Activated naive CD8-positive, alpha-beta T cell treated with anti-CD3 and anti-CD28 coated beads, Interleukin-2, amount 50 U/mL, for 24 hours (primary cell): ENCODE results near the gene POLR2B.
A peak's percentile ranks its signal among the peaks of the same experiment; 100 is the strongest.

ENCODE experiments used
- ATAC-seq: fragments of 150-1000 bp; cut with Tn5 transposase; one replicate; pipeline ENCODE4 v1.10.0; 2021
- DNase-seq: peaks from one replicate; pipeline ENCODE4 v3.0.0; 2021
- H3K27ac Mint-ChIP-seq: one replicate; pipeline ENCODE4 v1.8.0; 2021; ENCODE audit warnings: mild to moderate bottlenecking, mixed read lengths
- H3K27me3 Mint-ChIP-seq: one replicate; pipeline ENCODE4 v1.8.0; 2021; ENCODE audit warnings: mixed read lengths
- H3K36me3 Mint-ChIP-seq: one replicate; pipeline ENCODE4 v1.8.0; 2021; ENCODE audit warnings: low read depth, mixed read lengths
- H3K4me1 Mint-ChIP-seq: one replicate; pipeline ENCODE4 v1.8.0; 2021; ENCODE audit warnings: mixed read lengths
- H3K4me3 Mint-ChIP-seq: one replicate; pipeline ENCODE4 v1.8.0; 2021; ENCODE audit warnings: mild to moderate bottlenecking, moderate library complexity, mixed read lengths
- H3K9me3 Mint-ChIP-seq: one replicate; pipeline ENCODE4 v1.8.0; 2021; ENCODE audit warnings: mixed read lengths

The POLR2B gene

DNA sequence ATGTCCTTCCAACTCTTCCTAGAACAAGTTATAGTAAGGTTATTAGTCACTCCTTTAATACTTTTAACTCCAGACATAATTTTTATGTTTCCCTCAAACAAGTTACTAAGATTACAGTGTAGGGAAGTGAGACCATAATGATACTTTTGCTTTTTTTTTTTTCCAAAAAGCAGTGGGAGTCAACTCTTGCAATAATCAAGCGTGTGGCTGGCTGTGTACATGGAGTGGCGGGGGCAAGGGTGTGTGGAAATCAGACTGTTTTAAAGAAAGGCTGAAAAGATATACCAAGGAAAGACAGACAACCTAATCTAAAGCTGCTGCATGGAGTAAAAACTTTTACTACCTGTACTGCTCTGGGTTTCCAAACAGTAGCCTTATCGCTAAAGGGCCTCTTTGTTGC, 5.4 kb upstream of the POLR2B start:
- Mint-ChIP-seq H3K4me3 (peak overlapping the region; percentile 100), H3K9me3 (peaks cover 11% of the 10 kb centered on the region), H3K36me3 (peaks cover 69% of the 10 kb centered on the region), H3K4me1 (peaks cover 57% of the 10 kb centered on the region), H3K27ac (peak overlapping the region; percentile 81), H3K27me3 (no peaks in the 10 kb centered on the region)
- DNase-seq (no peak), ATAC-seq (no peak)

DNA sequence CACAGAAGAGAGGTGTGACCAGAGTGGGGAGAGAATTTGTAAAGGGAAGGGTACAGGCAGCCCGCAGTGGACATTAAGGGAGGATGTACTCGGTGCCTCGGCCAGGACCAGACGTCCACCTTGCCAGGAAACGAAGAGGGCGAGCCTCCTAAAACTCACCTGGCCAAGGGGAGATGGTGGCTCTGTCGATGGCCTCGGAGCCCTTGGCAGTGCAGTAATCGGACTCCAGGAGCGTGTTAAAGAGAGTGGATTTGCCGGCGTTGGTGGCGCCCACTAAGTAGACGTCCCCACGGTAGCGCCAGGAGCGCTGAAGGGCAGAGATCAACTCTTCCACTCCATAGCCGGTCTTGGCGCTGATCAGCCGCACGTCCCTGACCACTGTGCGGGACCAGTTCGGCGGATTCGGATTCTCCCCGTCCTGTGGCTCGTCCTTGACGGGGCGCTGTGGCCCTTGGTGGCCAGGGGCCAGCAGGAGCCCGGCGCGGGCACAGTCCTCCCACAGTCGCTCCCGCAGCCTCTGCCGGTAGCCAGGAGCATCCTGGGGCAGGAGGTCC, 2.3 kb upstream of the POLR2B start:
- Mint-ChIP-seq H3K36me3 (peaks cover 64% of the 10 kb centered on the region), H3K4me1 (peaks cover 62% of the 10 kb centered on the region)

DNA sequence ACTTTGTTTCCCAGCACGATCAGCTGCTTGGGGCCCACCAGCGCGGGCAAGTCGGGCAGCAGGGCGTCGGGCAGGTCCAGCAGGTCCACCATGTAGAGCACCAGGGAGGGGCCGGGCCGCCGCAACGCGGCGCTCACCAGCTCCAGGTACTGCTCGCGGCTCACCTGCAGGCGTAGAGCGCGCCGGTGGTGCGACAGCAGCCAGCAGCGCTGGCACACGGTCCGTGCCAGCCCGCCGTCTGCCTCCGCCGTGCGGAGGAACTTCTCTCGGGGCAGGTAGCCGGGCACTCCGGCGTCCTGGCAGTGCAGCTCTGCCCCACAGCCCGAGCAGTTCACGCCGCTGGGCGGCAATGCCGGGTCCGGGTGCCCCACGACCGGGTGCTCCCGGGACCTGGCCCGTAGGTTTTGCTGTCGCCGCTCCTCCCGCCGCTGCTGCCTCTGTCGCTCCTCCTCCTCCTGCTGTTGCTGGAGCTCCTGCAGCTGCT, 1.8 kb upstream of the POLR2B start:
- Mint-ChIP-seq H3K4me3 (peak overlapping the region; percentile 100), H3K27me3 (peaks cover 2% of the 10 kb centered on the region), H3K36me3 (peaks cover 65% of the 10 kb centered on the region), H3K4me1 (peaks cover 62% of the 10 kb centered on the region), H3K9me3 (peaks cover 11% of the 10 kb centered on the region), H3K27ac (peak overlapping the region; percentile 99)
- peak; percentile 20 for ATAC-seq
- peak; percentile 48 for DNase-seq

More for the DNA sequence above, 2.3 kb upstream of the POLR2B start:
- H3K4me3 Mint-ChIP-seq = peak overlapping the region; percentile 100
- H3K27me3 Mint-ChIP-seq = peaks cover 2% of the 10 kb centered on the region
- peak; percentile 19 for DNase-seq
- peaks cover 11% of the 10 kb centered on the region for H3K9me3 Mint-ChIP-seq
- peak overlapping the region; percentile 78 for H3K27ac Mint-ChIP-seq
- ATAC-seq = no peak

DNA sequence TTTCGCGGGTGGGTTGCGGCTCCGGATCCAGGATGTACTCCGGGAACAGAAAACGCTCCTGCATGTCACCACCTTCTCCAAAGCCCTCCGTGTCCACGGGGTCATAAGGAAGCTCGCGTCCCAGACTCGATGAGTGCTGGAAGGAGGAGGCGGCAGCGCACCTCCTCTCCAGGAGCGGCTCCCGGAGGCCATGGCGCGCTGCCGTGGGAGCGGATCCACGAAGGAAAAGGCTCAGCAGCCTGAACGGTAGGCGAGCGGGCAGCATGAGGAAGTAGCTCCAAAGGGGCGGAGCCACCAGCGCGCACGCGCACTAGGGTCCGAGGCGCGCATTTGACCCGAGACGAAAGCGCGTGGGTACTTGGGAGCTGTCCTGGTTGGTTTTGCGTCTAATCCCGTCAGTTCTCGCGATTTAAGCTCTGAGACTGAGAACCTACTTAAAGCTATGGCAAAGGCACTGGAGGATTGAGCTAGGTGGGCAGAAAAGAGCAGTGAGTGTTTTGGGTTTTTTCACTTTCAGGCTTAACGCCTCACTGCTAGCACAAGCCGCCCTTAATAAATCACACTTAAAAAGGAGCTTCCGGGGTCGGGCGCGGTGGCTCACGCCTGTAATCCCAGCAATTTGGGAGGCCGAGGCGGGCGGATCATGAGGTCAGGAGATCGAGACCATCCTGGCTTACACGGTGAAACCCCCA, 1.2 kb upstream of the POLR2B start, which contains the start of gene NOA1:
NOA1 (minus strand) TSS at position 286 of the 692 bp plus-strand sequence; CDS start at position 265, 21 bp downstream.
- H3K27me3 Mint-ChIP-seq = peaks cover 2% of the 10 kb centered on the region
- peaks cover 11% of the 10 kb centered on the region for H3K9me3 Mint-ChIP-seq
- DNase-seq = peak; percentile 98
- peak; percentile 85 for ATAC-seq
- H3K4me1 Mint-ChIP-seq = peaks cover 61% of the 10 kb centered on the region
- peak within 1 kb of the TSS; percentile 100 for H3K4me3 Mint-ChIP-seq
- peaks cover 60% of the 10 kb centered on the region for H3K36me3 Mint-ChIP-seq
- H3K27ac Mint-ChIP-seq = peak within 1 kb of the TSS; percentile 99

DNA sequence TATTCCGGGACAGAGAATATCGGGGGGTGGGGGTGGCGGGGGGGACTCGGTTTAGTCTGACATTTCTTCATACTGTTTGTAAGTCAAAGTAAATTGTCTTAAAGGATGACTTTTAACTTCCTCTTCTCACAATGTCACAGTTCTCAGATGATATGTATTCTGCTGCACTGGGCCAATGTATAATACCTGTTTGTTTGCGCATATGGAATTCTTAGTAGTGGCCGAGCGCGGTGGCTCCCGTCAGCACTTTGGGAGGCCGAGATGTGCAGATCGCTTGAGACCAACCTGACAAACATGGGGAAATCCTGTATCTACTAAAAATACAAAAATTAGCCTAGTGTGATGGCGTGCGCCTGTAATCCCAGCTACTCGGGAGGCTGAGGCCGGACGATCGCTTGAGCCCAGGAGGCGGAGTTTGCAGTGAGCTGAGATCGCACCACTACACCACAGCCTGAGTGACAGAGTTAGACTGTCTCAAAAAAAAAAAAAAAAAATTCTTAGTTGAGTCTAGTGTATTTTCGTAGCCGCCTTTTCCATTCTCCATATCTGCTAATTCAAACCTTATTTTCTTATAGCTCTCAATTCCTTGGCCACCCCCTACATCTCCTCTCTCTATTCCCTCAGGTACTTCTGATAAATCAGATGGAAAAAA, 851 bp downstream of the POLR2B start:
- peak overlapping the region; percentile 99 for H3K27ac Mint-ChIP-seq
- H3K4me3 Mint-ChIP-seq = peak overlapping the region; percentile 100
- peaks cover 2% of the 10 kb centered on the region for H3K27me3 Mint-ChIP-seq
- DNase-seq (peak; percentile 58), ATAC-seq (no peak)
- peaks cover 59% of the 10 kb centered on the region for H3K4me1 Mint-ChIP-seq
- H3K36me3 Mint-ChIP-seq = peaks cover 49% of the 10 kb centered on the region
- H3K9me3 Mint-ChIP-seq = no peaks in the 10 kb centered on the region

DNA sequence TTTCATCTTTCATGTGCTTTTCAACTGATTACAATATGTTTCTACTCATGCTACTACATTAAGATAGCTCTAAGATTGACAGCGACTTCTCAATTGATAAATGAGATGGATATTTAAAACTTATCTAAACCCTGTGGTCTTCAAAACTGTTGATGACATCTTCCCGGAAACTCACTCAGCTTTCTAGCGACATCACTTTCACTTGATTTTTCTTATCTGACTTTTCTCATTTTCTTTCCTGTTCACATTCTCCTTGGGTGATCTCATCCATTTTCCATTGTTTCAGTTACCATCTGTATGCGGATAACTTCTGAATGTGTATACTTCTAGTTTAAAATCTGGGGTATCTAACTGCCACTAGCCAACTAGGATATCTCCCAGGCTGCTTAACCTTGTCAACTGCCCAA, 3.1 kb downstream of the POLR2B start:
- peak overlapping the region; percentile 100 for H3K4me3 Mint-ChIP-seq
- DNase-seq (no peak), ATAC-seq (no peak)
- peaks cover 49% of the 10 kb centered on the region for H3K4me1 Mint-ChIP-seq
- H3K27me3 Mint-ChIP-seq = peaks cover 2% of the 10 kb centered on the region
- peak overlapping the region; percentile 73 for H3K27ac Mint-ChIP-seq
- peaks cover 48% of the 10 kb centered on the region for H3K36me3 Mint-ChIP-seq
- H3K9me3 Mint-ChIP-seq = no peaks in the 10 kb centered on the region

DNA sequence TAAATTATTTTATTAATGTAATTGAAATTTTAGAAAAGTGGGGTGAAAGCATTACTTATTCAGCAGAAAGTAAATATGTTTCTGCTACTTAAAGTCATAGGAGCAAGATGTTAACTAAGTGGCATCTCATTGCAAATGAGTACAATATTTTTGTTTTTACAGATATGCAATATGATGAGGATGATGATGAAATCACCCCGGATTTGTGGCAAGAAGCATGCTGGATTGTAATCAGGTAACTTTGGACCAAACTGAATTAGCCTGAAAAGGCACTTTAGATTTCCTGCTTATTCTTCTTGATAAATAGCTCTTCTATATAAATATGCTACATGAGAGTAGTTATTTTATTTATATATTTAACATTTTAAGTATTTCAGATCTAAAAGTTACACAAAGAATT, 7.5 kb downstream of the POLR2B start:
- Mint-ChIP-seq H3K27ac (no peak overlapping the region), H3K36me3 (peaks cover 59% of the 10 kb centered on the region), H3K4me3 (no peak overlapping the region), H3K4me1 (peaks cover 52% of the 10 kb centered on the region), H3K9me3 (no peaks in the 10 kb centered on the region), H3K27me3 (no peaks in the 10 kb centered on the region)
- ATAC-seq (no peak), DNase-seq (no peak)

DNA sequence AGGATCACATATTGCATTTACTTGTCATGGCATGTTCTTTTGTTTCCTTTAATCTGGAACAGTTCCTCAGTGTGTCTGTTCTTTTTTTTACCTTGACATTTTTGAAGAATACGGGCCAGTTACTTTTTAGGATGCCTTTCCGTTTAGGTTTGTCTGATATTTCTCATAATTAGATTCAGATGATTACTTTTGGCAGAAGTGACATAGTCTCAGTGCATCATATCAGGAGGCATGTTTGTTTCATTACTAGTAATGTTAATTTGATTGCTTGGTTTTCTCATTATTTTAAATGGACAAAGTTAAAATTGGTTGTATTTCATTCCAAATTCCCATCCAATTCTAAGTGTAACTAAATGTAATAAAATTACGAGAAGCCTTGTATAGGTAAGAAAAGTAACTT, 8.3 kb downstream of the POLR2B start:
- DNase-seq (no peak), ATAC-seq (no peak)
- Mint-ChIP-seq H3K36me3 (peaks cover 59% of the 10 kb centered on the region), H3K27ac (no peak overlapping the region), H3K27me3 (no peaks in the 10 kb centered on the region), H3K4me1 (peaks cover 48% of the 10 kb centered on the region), H3K4me3 (no peak overlapping the region), H3K9me3 (no peaks in the 10 kb centered on the region)

DNA sequence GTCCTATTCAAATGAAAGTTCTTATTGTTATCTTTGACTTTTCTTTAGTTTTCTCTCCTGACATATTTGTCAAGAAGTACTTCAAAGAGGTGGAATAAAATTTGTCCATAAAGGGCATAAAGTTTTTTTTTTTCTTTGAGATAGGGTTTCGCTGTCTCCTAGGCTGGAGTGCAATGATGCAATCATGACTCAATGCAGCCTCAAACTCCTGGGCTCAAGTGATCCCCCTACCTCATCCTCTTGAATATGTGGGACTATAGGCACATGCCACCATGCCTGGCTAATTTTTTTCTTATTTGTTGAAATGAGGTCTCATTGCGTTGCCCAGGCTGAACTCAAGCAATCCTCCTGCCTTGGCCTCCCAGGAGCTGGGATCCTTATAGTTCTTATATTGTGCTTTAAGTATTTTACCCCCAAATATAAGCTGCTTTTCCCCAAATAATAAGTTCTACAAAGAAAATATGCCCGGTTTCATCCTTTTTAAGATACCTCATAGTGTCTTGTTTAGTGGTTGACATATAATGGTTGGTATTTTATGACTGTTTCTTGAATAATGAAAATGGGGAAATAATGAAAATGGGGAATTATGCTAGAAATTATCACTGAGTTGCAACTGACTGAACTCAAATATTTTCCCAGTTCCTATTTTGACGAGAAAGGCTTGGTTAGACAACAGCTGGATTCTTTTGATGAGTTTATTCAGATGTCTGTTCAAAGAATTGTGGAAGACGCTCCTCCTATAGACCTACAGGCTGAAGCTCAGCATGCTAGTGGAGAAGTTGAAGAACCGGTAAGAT, 11.6 kb downstream of the POLR2B start:
- Mint-ChIP-seq H3K4me3 (no peak overlapping the region), H3K27ac (peak overlapping the region; percentile 61), H3K27me3 (no peaks in the 10 kb centered on the region), H3K9me3 (no peaks in the 10 kb centered on the region), H3K4me1 (peaks cover 24% of the 10 kb centered on the region), H3K36me3 (peaks cover 69% of the 10 kb centered on the region)
- ATAC-seq = no peak
- DNase-seq = no peak

DNA sequence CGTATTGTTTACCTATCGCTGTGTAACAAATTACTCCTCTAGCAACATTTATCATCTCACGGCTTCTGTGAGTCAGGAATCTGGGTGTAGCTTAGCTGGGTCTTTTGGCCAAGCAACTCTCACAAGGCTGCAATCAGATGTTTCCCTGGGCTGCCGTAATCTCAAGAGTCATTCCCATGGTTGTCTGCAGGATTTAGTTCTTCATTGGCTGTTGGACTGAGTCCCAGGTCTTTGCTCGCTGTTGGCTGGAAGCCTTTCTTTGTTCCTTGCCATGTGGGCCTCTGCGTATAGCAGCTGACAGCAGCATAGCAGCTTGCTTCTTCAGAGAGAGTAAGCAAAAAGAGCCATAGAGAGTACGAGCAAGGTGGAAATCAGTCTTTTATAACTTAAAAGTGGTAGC, 16.8 kb downstream of the POLR2B start:
- DNase-seq (no peak), ATAC-seq (no peak)
- Mint-ChIP-seq H3K36me3 (peaks cover 70% of the 10 kb centered on the region), H3K4me1 (peaks cover 10% of the 10 kb centered on the region), H3K27ac (no peak overlapping the region), H3K27me3 (no peaks in the 10 kb centered on the region), H3K4me3 (no peak overlapping the region), H3K9me3 (no peaks in the 10 kb centered on the region)

DNA sequence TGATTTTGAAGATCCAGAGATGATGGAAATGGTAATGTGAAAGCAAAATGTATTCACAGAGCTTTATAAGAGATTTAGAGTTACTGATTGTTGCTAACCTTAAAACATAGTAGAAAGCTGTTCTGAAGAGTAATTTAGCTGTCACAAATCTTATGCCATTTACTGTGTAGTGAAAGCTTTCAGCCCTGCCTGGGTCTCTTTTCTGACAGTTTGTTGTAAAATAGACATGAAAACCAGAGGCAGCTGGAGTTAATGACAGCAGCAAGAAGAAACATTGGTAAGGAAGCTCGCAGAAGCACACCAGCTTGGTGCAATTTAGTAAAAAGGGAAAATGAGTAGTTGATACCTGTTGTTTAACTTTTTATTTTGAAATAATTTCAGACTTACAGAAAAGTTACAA, 21.1 kb downstream of the POLR2B start:
- Mint-ChIP-seq H3K27ac (no peak overlapping the region), H3K4me3 (no peak overlapping the region), H3K27me3 (no peaks in the 10 kb centered on the region), H3K9me3 (no peaks in the 10 kb centered on the region), H3K36me3 (peaks cover 58% of the 10 kb centered on the region), H3K4me1 (peaks cover 7% of the 10 kb centered on the region)
- no peak for DNase-seq
- no peak for ATAC-seq

DNA sequence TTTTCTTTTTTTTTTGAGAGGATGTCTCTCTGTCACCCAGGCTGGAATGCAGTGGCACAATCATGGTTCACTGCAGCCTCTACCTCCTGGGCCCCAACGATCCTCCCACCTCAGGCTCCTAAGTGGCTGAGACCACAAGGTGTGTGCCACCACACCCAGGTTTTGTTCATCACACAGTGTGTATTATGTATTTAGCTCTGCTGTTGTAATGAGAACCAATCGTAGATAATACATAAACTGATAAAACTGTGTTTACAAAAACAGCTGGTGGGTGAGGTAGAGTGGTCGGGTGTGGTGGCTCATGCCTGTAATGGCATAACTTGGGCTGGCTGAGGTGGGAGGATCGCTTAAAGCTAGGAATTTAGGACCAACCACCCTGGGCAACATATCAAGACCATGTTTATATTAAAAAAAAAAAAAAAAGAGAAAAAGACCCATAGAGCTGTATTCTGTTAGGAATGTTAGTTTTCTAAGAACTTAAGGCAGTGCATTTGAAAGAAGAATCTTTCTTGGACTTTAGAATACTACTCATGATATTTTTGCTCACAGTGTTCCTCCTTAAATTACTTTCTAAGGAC, 34.9 kb downstream of the POLR2B start:
- H3K27ac Mint-ChIP-seq = peak overlapping the region; percentile 45
- no peaks in the 10 kb centered on the region for H3K27me3 Mint-ChIP-seq
- ATAC-seq (no peak), DNase-seq (no peak)
- peaks cover 57% of the 10 kb centered on the region for H3K36me3 Mint-ChIP-seq
- H3K9me3 Mint-ChIP-seq = no peaks in the 10 kb centered on the region
- no peaks in the 10 kb centered on the region for H3K4me1 Mint-ChIP-seq
- no peak overlapping the region for H3K4me3 Mint-ChIP-seq

DNA sequence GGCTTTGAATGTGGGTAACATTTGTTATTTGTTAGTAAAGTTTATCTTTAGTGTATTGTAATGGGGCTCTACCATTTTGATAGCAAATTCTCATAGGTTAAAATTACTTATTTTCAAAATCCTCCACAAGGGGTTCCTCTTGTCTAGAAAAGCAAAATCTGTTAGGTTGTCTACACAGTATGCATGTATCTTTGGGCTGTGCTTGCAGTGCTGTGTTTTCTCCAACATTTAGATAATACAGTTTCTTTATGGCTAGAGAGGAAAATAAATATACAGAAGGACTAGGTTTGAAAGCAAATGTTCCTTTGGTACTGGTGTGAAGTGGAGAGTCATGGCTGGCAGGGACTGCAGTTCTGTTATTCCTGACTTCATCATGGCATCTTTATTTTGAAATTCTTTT, 40.3 kb downstream of the POLR2B start:
- DNase-seq (no peak), ATAC-seq (no peak)
- no peaks in the 10 kb centered on the region for H3K27me3 Mint-ChIP-seq
- H3K9me3 Mint-ChIP-seq = no peaks in the 10 kb centered on the region
- H3K4me3 Mint-ChIP-seq = no peak overlapping the region
- no peaks in the 10 kb centered on the region for H3K4me1 Mint-ChIP-seq
- H3K27ac Mint-ChIP-seq = no peak overlapping the region
- H3K36me3 Mint-ChIP-seq = peaks cover 62% of the 10 kb centered on the region

DNA sequence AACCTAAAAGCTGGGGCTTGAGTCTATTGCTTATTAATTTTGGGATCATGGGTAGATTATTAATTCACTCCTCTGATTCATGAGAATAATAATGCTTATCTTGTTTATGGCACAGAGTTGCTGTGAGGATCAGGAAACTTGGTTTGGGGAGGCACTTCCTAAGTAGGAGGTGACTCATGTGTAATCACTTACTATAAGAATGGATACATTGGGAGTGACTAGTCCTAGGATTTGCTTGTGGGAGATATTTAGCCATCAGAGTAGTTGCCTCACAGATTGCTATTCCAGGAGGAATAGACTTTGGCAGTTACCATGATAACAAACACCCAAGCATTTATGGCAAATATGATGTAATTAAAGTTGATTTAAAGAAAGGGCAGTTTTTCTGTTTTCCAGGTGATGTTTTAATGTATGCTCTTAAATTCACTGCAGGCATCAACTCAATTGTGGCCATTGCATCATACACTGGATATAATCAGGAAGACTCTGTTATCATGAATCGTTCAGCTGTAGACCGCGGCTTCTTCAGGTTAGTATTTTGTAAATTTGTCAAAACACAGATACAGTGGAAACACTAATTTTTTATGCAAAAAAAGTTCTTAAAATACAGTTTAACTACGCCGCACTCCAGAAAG, 41.9 kb downstream of the POLR2B start:
- Mint-ChIP-seq H3K36me3 (peaks cover 68% of the 10 kb centered on the region), H3K4me3 (no peak overlapping the region), H3K27ac (no peak overlapping the region), H3K9me3 (no peaks in the 10 kb centered on the region), H3K27me3 (no peaks in the 10 kb centered on the region), H3K4me1 (no peaks in the 10 kb centered on the region)
- ATAC-seq (no peak), DNase-seq (no peak)
